ENCODE measurements around the gene ARNT2.

ARNT2 gene

GRCh38 chr15:80494351-80494751 lies 90.2 kb downstream of the ARNT2 start:
- no peak for TF ChIP-seq TSHZ2 (CRISPR knock-in tag; IDR thresholded peaks at IDR 0.05)
- no peak for TF ChIP-seq GLIS3 (CRISPR knock-in tag; IDR thresholded peaks at IDR 0.05)
- no peak for TF ChIP-seq SNAI2 (CRISPR knock-in tag; IDR thresholded peaks at IDR 0.05)
- TF ChIP-seq ESRRG (CRISPR knock-in tag; IDR thresholded peaks at IDR 0.05), result no peak
- ATAC-seq, result peak; percentile 72; the same call in 2 of the 3 replicates

- no peak for TF ChIP-seq CSDC2 (CRISPR knock-in tag; IDR thresholded peaks at IDR 0.05)
- TF ChIP-seq ZNF70 (CRISPR knock-in tag; IDR thresholded peaks at IDR 0.05), result no peak
- no peak for TF ChIP-seq CSRNP3 (CRISPR knock-in tag; IDR thresholded peaks at IDR 0.05)
- TF ChIP-seq ISL1 (CRISPR knock-in tag; IDR thresholded peaks at IDR 0.05), result no peak
- TF ChIP-seq ZC3H10 (CRISPR knock-in tag; IDR thresholded peaks at IDR 0.05), result no peak
- no peak for TF ChIP-seq GLIS3 (CRISPR knock-in tag; IDR thresholded peaks at IDR 0.05)
- TF ChIP-seq TCF4 (CRISPR knock-in tag; IDR thresholded peaks at IDR 0.05; ENCODE audit: borderline replicate concordance), result no peak
- no peak for TF ChIP-seq RARB (CRISPR knock-in tag; IDR thresholded peaks at IDR 0.05)
- no peak for TF ChIP-seq POU6F1 (CRISPR knock-in tag; IDR thresholded peaks at IDR 0.05; ENCODE audit: borderline replicate concordance, low read depth)
- no peak for TF ChIP-seq PATZ1 (CRISPR knock-in tag; IDR thresholded peaks at IDR 0.05; ENCODE audit: borderline replicate concordance)
- no peak for ATAC-seq
Measured at GRCh38 chr15:80494756-80495155, 90.6 kb downstream of the ARNT2 start.

- ATAC-seq, result no peak
- no peak for TF ChIP-seq BACH2 (CRISPR knock-in tag; IDR thresholded peaks at IDR 0.05; ENCODE audit: borderline replicate concordance)
- no peak for TF ChIP-seq CSRNP3 (CRISPR knock-in tag; IDR thresholded peaks at IDR 0.05)
- TF ChIP-seq ISL1 (CRISPR knock-in tag; IDR thresholded peaks at IDR 0.05), result no peak
- TF ChIP-seq PPARA (CRISPR knock-in tag; IDR thresholded peaks at IDR 0.05; ENCODE audit: borderline replicate concordance), result no peak
- no peak for TF ChIP-seq OSR1 (CRISPR knock-in tag; IDR thresholded peaks at IDR 0.05)
- no peak for TF ChIP-seq TOX (CRISPR knock-in tag; IDR thresholded peaks at IDR 0.05; ENCODE audit: borderline replicate concordance)
- TF ChIP-seq ZNF565 (CRISPR knock-in tag; conservative IDR thresholded peaks at IDR 0.05; ENCODE audit: low read depth), result no peak
- TF ChIP-seq ZC3H10 (CRISPR knock-in tag; IDR thresholded peaks at IDR 0.05), result no peak
- no peak for TF ChIP-seq ZNF70 (CRISPR knock-in tag; IDR thresholded peaks at IDR 0.05)
- TF ChIP-seq CSDC2 (CRISPR knock-in tag; IDR thresholded peaks at IDR 0.05), result no peak
- TF ChIP-seq TCF4 (CRISPR knock-in tag; IDR thresholded peaks at IDR 0.05; ENCODE audit: borderline replicate concordance), result no peak
- TF ChIP-seq SNAI2 (CRISPR knock-in tag; IDR thresholded peaks at IDR 0.05), result no peak
- TF ChIP-seq TSHZ2 (CRISPR knock-in tag; IDR thresholded peaks at IDR 0.05), result no peak
- TF ChIP-seq RARB (CRISPR knock-in tag; IDR thresholded peaks at IDR 0.05), result no peak
Measured at GRCh38 chr15:80495401-80495942, 91.3 kb downstream of the ARNT2 start.
